Activated T-helper 1 cell treated with anti-CD3 and anti-CD28 coated beads, Interleukin-2, amount 50 U/mL, for 16 hours (primary cell): ENCODE measurements around the gene GDI1.
A peak's percentile ranks its signal among the peaks of the same experiment; 100 is the strongest.

Experiments
- DNase-seq, 2 donors: peaks; one replicate each; pipeline ENCODE4 v3.0.0-alpha.2; 2020; ENCODE audit warnings: low read depth in 1 of 2, low spot score in 1 of 2

Gene GDI1

DNA sequence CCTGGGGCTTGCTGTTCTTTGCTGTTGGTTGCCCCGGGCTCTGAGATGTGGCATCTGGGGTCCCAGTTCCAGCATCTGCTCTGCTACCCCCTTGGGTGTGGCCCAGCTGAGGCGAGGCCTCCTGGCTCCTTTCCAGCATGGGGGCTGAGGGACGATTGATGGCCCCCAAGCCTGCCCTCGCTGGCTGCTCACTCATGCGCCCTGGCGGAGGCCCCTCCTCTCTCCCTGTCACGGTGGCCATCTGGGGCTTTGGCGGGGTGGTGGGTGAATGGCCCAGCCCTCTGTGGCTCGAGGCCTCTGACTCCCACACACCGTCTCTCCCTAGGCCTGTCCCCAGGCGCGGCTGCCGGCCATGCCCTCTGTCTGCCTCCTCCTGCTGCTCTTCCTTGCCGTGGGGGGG, 22.9 kb downstream of the GDI1 start:
- DNase-seq = no peak

DNA sequence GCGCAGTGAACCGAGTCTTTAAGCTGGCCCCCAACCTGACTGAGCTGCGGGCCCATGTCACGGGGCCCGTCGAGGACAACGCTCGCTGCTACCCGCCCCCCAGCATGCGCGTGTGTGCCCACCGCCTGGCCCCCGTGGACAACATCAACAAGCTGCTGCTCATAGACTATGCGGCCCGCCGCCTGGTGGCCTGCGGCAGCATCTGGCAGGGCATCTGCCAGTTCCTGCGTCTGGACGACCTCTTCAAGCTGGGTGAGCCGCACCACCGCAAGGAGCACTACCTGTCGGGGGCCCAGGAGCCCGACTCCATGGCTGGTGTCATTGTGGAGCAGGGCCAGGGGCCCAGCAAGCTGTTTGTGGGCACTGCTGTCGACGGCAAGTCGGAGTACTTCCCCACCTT, 23.4 kb downstream of the GDI1 start:
- no peak for DNase-seq

DNA sequence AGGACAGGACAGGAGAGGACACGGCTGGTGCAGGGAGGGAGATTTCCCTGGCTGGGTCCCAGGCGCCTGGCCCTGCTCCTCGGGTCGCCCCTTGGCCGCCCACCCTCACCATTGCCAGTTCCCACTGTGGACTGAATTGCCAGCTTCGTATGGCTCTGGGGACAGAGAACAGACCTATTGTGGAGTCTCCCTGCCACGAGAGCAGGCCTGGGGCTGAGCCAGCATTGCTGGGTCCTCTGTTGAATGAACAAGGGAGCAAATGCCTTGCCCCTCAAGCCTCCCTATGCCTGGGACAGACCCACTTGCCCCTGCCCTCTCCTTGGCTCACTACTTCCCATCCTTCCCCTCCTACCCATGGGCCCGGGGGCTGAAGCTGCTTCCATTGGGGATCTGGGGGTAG, 25.4 kb downstream of the GDI1 start:
- DNase-seq = no peak

DNA sequence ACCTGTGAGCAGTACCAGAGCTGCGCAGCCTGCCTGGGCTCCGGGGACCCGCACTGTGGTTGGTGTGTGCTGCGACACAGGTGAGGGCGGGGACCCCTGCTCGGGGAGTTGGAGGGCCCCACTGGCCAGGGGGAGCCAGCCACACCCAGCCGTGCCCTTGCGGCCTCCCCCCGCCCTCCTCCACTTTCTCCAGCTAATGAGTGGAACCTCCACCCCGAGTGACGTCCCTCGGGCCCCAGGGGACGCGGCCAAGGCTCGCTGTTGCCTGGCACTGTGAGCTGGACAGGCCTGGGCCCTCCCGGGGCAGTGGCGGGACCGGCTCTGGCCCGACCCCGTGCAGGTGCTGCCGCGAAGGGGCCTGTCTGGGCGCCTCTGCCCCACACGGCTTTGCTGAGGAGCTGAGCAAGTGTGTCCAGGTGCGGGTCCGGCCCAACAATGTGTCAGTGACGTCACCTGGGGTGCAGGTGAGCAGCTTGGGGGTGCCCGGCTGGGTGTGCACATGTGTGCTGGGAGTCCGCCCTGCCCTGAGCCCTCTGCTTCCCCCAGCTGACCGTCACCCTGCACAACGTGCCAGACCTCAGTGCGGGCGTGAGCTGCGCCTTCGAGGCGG, 26.8 kb downstream of the GDI1 start:
- no peak for DNase-seq

DNA sequence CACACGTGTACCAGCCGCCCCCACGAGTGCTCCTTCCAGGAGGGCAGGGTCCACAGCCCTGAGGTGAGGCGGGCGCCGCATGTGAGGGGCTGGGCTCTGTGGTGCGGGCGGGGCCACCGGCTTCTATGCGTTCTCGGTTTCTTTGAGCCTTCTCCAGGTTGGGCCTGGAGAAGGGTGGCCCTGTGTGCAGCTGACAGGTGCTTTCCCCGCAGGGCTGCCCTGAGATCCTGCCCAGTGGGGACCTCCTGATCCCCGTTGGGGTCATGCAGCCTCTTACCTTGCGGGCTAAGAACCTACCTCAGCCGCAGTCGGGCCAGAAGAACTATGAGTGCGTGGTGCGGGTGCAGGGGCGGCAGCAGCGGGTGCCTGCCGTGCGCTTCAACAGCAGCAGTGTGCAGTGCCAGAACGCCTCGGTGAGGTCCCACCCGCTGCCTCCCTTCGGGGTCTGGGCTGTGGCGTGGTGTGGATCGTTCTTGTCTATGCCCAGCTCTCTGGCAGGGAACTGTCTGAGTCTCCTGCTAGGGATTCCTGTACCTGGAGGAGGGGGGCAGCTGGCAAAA, 27.9 kb downstream of the GDI1 start:
- no peak for DNase-seq

DNA sequence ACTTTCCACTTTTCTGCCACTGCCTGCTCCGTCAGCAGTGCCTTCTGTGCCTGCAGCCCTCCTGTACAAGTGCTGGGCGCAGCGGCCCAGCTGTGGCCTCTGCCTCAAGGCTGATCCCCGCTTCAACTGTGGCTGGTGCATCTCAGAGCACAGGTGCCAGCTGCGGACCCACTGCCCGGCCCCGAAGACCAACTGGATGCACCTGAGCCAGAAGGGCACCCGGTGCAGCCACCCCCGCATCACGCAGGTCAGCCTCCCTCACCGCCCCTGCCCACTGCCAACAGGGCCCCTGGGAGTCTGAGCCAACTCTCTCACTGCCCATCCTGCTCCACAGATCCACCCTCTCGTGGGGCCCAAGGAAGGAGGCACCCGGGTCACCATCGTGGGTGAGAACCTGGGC, 28.6 kb downstream of the GDI1 start:
- no peak for DNase-seq

DNA sequence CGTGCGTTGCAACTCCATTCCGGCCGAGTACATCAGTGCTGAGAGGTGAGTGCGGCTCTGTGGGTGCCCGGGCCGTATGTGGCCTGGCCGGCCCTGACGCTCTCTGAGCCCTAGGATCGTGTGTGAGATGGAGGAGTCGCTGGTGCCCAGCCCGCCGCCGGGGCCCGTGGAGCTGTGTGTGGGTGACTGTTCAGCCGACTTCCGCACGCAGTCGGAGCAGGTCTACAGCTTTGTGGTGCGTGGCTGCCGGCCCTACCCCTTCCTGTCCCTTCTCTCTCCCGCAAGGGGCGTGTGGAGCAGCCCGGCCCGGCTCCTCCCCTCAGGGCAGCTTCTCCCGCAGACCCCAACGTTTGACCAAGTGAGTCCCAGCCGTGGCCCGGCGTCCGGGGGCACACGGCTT, 29.1 kb downstream of the GDI1 start:
- DNase-seq = no peak

DNA sequence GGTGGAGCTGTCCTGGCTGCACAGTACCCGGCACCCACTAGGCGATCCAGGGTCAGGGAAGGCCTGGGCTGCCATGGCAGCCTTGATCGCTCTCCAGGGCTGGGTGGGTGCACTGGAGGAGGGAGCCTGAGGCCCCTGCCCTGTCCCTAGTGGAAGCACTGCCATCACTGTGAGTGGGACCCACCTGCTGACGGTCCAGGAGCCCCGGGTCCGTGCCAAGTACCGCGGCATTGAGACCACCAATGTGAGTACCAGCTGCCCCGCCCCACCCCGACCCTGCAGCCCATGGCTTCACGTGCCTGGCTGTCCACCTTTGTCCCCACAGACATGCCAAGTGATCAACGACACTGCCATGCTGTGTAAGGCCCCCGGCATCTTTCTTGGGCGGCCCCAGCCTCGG, 30.0 kb downstream of the GDI1 start:
- no peak for DNase-seq

DNA sequence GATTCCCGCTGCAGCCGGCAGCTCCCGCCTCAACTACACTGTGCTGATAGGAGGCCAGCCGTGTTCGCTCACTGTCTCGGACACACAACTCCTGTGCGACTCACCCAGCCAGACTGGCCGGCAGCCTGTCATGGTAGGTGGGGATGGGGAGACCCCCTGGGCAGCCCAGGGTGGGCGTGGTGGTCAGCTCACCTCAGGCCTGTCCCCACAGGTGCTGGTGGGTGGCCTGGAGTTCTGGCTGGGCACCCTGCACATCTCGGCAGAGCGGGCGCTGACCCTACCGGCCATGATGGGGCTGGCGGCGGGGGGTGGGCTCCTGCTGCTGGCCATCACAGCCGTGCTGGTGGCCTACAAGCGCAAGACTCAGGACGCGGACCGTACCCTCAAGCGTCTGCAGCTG, 30.6 kb downstream of the GDI1 start:
- no peak for DNase-seq

DNA sequence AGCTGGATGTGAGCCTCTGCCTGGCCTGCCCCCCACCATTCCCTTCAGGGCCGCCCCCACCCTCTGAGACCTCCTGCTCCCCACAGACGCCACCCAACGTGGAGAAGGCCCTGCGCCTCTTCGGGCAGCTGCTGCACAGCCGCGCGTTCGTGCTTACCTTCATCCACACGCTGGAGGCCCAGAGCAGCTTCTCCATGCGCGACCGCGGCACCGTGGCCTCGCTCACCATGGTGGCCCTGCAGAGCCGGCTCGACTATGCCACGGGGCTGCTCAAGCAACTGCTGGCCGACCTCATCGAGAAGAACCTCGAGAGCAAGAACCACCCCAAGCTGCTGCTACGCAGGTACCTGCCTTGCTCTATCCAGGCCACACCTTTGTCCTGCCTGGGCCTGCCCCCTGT, 31.3 kb downstream of the GDI1 start:
- no peak for DNase-seq

DNA sequence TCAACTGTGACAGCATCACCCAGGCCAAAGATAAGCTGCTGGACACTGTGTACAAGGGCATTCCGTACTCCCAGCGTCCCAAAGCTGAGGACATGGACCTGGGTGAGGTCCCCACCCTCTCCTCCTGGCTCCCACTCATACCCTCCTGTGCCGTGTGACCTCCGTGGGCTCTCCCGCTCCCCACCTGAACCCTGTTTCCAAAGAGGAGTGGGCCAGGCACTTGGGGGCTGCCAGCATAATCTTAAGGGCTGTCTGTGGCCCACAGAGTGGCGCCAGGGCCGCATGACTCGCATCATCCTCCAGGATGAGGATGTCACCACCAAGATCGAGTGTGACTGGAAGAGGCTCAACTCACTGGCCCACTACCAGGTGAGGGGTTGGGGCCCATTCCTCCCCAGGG, 32.2 kb downstream of the GDI1 start:
- no peak for DNase-seq

DNA sequence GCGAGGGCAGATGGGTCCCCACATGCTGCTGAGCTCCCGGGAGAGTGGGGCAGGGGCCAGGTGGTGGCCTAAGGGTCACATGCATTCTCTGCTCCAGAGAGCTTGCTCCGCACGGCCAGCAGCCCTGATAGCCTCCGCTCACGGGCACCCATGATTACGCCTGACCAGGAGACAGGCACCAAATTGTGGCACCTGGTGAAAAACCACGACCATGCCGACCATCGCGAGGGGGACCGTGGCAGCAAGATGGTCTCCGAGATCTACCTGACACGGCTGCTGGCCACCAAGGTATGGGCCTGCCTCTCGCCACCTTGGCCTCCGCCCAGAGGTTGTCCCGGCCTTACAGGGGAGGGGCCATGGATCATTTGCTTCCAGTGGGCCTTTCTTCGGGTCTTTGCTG, 32.9 kb downstream of the GDI1 start:
- DNase-seq = no peak

DNA sequence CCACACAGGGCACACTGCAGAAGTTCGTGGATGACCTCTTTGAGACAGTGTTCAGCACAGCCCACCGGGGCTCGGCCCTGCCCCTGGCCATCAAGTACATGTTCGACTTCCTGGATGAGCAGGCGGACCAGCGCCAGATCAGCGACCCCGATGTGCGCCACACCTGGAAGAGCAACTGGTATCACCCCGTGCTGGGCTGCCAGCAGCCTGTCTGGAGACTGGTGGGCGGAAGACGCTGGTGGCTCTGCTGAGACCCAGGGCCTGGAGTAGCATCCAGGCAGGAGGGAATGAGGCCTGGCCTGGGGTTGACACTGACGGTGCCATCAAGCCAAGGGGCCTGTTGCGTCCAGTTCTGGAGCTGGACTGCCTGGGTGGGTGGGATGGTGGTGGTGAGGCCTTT, 33.5 kb downstream of the GDI1 start:
- no peak for DNase-seq

DNA sequence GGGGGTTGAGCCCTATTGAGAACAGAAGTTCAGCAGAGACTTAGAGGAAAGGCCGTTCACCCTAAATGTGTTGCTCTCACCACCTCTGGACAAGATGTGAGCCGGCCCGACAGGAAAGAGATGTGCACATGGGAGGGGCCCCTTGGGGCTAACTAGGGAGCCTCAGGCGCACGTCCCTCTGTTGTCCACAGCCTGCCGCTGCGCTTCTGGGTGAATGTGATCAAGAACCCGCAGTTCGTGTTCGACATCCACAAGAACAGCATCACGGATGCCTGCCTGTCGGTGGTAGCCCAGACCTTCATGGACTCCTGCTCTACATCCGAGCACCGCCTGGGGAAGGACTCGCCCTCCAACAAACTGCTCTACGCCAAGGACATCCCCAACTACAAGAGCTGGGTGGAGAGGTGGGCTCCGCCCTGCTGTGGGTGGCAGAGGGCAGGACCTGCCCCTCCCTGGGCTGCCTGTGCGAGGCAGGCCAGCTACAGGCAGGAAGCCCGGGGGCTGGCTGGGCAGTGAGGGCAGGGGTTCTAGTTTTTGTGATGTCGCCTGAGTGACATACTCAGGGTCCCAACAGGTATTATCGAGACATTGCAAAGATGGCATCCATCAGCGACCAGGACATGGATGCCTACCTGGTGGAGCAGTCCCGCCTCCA, 34.1 kb downstream of the GDI1 start:
- no peak for DNase-seq

DNA sequence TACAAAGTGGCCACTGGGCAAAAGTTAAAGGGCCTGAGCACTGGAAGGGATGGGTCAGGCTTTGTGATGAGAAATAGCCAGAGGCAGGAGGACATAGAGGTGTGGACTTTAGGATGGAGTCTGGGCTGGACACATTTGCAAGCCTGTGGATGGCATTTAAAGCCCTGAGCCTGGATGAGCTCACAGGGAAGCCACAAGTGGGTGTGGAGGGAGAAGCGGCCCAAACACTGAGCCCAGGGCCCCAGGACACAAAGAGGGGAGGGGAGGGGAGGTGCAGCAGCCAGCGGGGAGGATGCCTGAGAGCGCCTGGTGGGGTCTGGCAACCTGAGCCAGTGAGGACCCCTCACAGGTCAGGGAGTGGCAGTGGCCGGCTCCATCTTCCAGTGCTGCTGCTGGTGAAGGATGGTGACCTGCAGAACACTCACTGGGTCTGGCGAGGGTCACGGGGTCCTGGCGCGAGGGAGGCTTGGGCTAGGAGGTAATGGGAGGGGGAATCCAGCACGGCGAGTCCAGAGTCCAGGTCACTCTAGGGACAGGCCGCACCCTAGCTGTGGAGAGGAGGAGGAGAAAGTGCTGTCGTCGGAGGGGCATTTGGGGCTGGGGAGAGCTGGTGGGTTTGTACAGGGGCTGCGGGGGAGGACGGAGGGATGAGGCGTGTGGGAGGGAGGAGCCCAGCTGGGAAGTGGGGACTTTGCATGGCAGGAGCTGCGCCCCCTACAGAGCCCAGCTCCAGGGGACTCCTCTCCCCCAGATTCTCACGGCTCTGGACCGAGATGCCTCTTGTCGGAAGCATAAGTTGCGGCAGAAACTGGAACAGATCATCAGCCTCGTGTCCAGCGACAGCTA, 35.1 kb downstream of the GDI1 start:
- DNase-seq = no peak

DNA sequence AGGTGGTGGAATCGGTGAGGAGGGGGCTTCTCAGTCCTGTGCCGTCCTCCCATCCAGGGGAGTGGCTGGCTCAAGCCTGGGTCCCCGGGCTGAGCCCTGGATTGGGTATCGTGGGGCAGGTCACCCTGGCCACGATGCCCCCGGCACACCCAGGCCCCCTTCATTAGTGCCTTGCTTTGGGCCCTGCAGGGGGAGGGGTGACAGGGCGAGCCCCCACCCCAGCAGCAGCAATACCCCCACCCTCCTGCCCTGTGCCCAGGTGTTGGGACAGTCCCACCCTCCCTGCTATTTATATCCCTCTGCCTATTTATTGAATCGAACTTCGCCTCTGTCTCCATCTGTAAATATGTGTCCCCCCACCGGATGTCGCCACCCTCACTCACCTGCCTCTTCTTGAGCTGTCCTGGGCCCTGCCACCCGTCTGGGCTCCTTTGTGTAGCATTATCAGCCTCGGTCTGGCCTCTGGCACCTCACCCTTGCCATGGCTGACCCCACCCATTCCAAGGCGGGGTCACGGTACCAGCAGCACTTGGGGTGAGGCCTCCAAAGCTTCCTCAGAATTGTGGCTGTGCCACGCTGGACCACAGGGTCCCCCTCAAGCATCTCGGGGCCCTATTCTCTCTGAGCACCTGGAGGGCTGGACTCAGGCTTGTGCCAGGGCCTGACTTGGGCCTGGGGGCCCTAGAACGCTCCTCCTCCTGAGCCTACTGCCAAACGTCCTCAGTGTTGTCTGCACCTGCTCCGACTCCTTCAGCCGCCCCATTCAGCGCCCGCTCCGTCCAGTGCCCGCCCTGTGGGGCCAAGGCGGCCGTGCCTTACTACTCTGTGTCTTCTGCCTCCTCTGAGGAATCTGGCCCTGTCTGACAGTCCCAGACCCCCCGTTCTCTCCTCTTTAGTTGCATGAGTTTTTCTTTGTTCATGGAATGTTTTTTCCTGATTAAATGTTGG, 36.0 kb downstream of the GDI1 start:
- no peak for DNase-seq

DNA sequence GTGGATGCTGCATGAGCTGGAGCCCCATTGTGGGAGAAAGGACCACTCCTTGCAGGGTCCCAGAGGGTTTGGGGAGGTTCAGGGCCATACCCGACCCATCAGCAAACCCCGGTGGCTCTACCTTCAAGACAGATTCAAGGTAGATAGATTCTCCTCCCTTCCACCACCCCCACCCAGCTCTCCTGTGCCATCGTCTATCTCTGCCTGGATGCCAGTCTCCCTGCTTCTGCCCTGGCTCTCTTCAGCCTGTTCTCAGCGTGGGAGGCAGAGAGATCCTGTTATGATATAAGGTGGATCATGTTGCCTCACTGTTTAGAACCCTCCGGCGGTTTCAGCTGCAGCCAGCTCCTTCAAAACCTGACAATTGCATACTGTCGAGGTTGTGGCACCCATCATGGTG, 36.7 kb downstream of the GDI1 start:
- DNase-seq = no peak

DNA sequence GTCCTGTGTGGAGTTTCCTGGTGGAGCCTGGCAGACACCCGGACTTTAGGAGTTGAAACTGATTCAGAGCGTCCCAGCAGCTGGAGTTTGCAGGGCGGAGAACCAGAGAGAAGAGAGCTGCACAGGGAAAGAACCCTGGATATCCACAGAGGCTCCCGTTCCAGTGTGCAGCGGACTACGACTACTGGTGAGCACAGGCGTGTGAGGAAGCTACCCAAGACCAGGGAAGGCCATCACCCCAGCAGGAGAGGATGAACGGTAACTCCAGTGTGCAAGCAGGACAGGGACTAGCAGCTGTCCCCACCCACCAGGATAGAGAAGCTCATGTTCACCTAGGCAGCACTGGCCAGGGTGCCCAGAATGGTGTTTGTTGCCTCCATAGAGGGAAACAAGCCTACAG, 39.9 kb downstream of the GDI1 start:
- DNase-seq = no peak

DNA sequence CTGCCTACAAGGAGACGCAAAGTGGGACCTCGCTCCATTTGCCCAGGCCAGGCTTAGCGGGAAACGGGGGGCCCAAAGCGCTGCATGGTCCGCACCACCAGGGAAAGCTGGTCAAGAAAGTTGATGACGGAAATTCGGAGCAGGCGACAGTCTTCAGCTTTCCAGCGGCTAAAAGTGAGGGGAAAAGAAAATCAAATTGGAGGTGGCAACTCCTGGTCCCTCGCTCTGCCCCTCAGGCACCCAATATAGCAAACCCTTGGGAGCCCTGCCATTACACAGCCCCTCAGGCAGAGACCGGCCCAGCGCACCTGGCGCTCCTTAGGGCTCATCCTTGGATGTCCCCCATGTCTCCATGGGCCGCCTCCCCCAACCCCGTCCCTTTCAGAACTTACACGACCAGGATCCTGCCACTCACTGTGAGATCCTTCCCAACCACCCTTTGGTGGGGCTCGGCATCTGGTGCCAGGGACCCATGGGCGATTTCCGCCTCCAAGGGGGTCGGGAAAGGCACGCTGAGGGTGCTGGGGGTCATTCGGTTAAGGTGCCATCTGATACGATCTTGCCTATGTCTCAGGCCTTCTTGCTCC, 41.0 kb downstream of the GDI1 start:
- DNase-seq = no peak

DNA sequence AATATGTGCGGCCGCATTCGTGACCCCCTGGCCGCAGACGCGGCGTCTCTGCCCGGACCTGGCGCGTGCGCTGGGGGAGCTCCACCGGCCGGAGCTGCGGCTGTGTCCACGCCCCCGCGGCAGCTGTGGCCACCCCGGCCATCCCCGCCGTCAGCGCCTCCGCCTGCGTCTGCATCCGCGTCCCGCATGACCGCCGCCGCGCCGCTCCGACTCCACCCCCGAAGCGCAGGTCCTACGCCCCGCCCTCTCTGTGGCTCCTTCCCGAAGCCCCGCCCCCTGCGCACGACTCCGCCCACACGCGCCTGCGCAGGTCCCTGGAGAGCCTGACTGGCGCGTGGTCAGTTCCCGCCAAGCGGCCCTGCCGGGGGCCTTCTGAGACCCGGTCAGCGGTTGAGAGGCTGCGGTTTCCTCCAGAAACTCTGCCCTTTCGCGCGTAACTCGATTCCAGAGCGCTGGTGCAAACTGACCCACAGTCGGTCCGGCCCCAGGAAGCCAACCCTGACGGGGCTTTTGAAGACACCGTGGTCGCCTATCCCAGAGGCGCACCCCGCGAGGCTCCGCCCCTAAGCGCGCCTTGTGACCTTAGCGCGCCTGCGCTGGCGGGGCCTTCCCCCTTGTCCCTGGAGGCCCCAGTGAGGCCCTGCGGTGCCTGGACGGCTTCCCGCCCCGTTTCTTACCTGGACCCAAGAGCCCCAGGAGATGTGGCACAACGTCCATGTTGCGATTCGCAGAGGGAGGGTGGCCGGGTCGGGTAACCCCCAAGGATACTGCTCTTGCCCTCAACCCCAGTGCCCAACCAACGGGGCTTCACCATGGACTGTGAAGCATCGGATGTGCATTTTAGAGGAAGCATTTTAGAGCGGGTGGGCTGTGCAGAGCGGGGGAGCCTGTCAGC, 42.0 kb downstream of the GDI1 start, which contains the start of gene LAGE3:
Gene LAGE3, minus strand, starts transcription at position 554 of the 895 bp plus-strand sequence. Its CDS starts 366 bp downstream, at position 188.
- peak; percentile 85 to 86 for DNase-seq
